H9 (cell line): ENCODE data around the gene CTNNBL1. TPM values are rescaled to one million over a fixed set of nuclear protein-coding genes. Genes with fewer than 3 reads are reported as not detected.

Experiments used
- DNase-seq: peaks from one replicate; pipeline ENCODE4 v3.0.0-alpha.2; 2017
- H2AFZ ChIP-seq: one replicate; pipeline ENCODE4 v1.6.1; 2013; ENCODE audit warnings: mild to moderate bottlenecking, low read length, control low read depth, moderate library complexity
- H2AK5ac ChIP-seq: 2 replicates; pipeline ENCODE4 v1.6.1; 2013; ENCODE audit warnings: low read length, control low read depth, mixed read lengths; ENCODE audit not compliant: insufficient read length
- H2BK120ac ChIP-seq: one replicate; pipeline ENCODE4 v1.6.1; 2013; ENCODE audit warnings: low read depth, mild to moderate bottlenecking, low read length, control low read depth, inconsistent platforms; ENCODE audit not compliant: poor library complexity, severe bottlenecking
- H2BK12ac ChIP-seq: 2 replicates; pipeline ENCODE4 v1.6.1; 2013; ENCODE audit warnings: low read length, control low read depth, mixed read lengths, low read depth; ENCODE audit not compliant: insufficient read length
- H2BK15ac ChIP-seq: 2 replicates; pipeline ENCODE4 v1.6.1; 2013; ENCODE audit warnings: low read depth, low read length, control low read depth
- H2BK20ac ChIP-seq: one replicate; pipeline ENCODE4 v1.6.1; 2013; ENCODE audit warnings: low read depth, mild to moderate bottlenecking, low read length, control low read depth, inconsistent platforms; ENCODE audit not compliant: poor library complexity, severe bottlenecking
- H2BK5ac ChIP-seq: 2 replicates; pipeline ENCODE4 v1.6.1; 2013; ENCODE audit warnings: low read length, control low read depth, mixed read lengths; ENCODE audit not compliant: insufficient read length
- H3K14ac ChIP-seq: 2 replicates; pipeline ENCODE4 v1.6.1; 2013; ENCODE audit warnings: low read length, control low read depth; ENCODE audit not compliant: insufficient read depth
- H3K18ac ChIP-seq: 2 replicates; pipeline ENCODE4 v1.6.1; 2013; ENCODE audit warnings: low read depth, mild to moderate bottlenecking, mixed read lengths, low read length, control low read depth; ENCODE audit not compliant: insufficient read length
- H3K23ac ChIP-seq: 2 replicates; pipeline ENCODE4 v1.6.1; 2013; ENCODE audit warnings: low read length, control low read depth, mixed read lengths, low read depth; ENCODE audit not compliant: insufficient read length
- H3K23me2 ChIP-seq: 2 replicates; pipeline ENCODE4 v1.6.1; 2013; ENCODE audit warnings: low read depth, mild to moderate bottlenecking, mixed read lengths, low read length, control low read depth; ENCODE audit not compliant: insufficient read length, poor library complexity, severe bottlenecking
- H3K27ac ChIP-seq: 2 replicates; pipeline ENCODE4 v1.5.1; 2013; ENCODE audit warnings: low read length, control low read depth, mixed read lengths, low read depth; ENCODE audit not compliant: insufficient read length
- H3K27me3 ChIP-seq: 2 replicates; pipeline ENCODE4 v1.6.1; 2013; ENCODE audit warnings: low read length, control low read depth, inconsistent platforms; ENCODE audit not compliant: insufficient read depth
- H3K4ac ChIP-seq: 2 replicates; pipeline ENCODE4 v1.6.1; 2013; ENCODE audit warnings: low read depth, mild to moderate bottlenecking, control low read depth, inconsistent platforms, low read length, moderate library complexity
- H3K4me1 ChIP-seq: 2 replicates; pipeline ENCODE4 v1.6.1; 2013; ENCODE audit warnings: low read length, control low read depth, inconsistent platforms; ENCODE audit not compliant: insufficient read depth
- H3K4me2 ChIP-seq: 2 replicates; pipeline ENCODE4 v1.6.1; 2013; ENCODE audit warnings: low read length, control low read depth, mixed read lengths; ENCODE audit not compliant: insufficient read length, insufficient read depth
- H3K56ac ChIP-seq: 2 replicates; pipeline ENCODE4 v1.6.1; 2013; ENCODE audit warnings: low read depth, mild to moderate bottlenecking, mixed read lengths, low read length, control low read depth; ENCODE audit not compliant: insufficient read length
- H3K79me1 ChIP-seq: 2 replicates; pipeline ENCODE4 v1.6.1; 2013; ENCODE audit warnings: low read depth, mild to moderate bottlenecking, moderate library complexity, low read length, control low read depth, inconsistent platforms; ENCODE audit not compliant: insufficient read depth, poor library complexity, severe bottlenecking
- H3K79me2 ChIP-seq: 2 replicates; pipeline ENCODE4 v1.6.1; 2013; ENCODE audit warnings: low read length, control low read depth, inconsistent platforms; ENCODE audit not compliant: insufficient read depth
- H3K9ac ChIP-seq: 2 replicates; pipeline ENCODE4 v1.6.1; 2013; ENCODE audit warnings: low read length, control low read depth, mixed read lengths; ENCODE audit not compliant: insufficient read length; ENCODE audit errors: extremely low read depth
- H3K9me3 ChIP-seq: one replicate; pipeline ENCODE4 v1.6.1; 2013; ENCODE audit warnings: low read depth, low read length, inconsistent platforms; ENCODE audit not compliant: control insufficient read depth
- H3T11ph ChIP-seq: one replicate; pipeline ENCODE4 v1.6.1; 2013; ENCODE audit warnings: mild to moderate bottlenecking, low read length, control low read depth, inconsistent platforms
- H4K20me1 ChIP-seq: one replicate; pipeline ENCODE4 v1.6.1; 2013; ENCODE audit not compliant: control insufficient read depth, insufficient read length, insufficient read depth
- H4K5ac ChIP-seq: 2 replicates; pipeline ENCODE4 v1.6.1; 2013; ENCODE audit warnings: low read depth, mild to moderate bottlenecking, mixed read lengths, low read length, control low read depth; ENCODE audit not compliant: insufficient read length
- H4K8ac ChIP-seq: replicated peaks from 2 replicates; pipeline ENCODE4 v1.6.1; 2013; ENCODE audit warnings: low read length, control low read depth, mixed read lengths, low read depth; ENCODE audit not compliant: insufficient read length
- H4K91ac ChIP-seq: 2 replicates; pipeline ENCODE4 v1.6.1; 2013; ENCODE audit warnings: low read depth, mild to moderate bottlenecking, moderate library complexity, mixed read lengths, low read length, control low read depth; ENCODE audit not compliant: insufficient read length
- H3K27ac Mint-ChIP-seq, 3 experiments: 2 replicates in 2 of 3; 3 replicates in 1 of 3; pipeline ENCODE4 v1.8.0; 2020 to 2021; ENCODE audit warnings: mixed read lengths in 3 of 3, mild to moderate bottlenecking in 1 of 3, moderate library complexity in 1 of 3
- H3K27me3 Mint-ChIP-seq: 2 replicates; pipeline ENCODE4 v1.8.0; 2021; ENCODE audit warnings: low read depth, mild to moderate bottlenecking, moderate library complexity, mixed read lengths
- H3K36me3 Mint-ChIP-seq, 3 experiments: 2 replicates in 2 of 3; 3 replicates in 1 of 3; pipeline ENCODE4 v1.8.0; 2020 to 2021; ENCODE audit warnings: low read depth in 3 of 3, mixed read lengths in 3 of 3; ENCODE audit not compliant: insufficient read depth in 1 of 3
- H3K4me1 Mint-ChIP-seq, 2 experiments: 2 replicates each; pipeline ENCODE4 v1.8.0; 2020; ENCODE audit warnings: mixed read lengths in 2 of 2
- H3K4me3 Mint-ChIP-seq, 2 experiments: 2 replicates in 1 of 2; 3 replicates in 1 of 2; pipeline ENCODE4 v1.8.0; 2020 to 2021; ENCODE audit warnings: mild to moderate bottlenecking in 2 of 2, mixed read lengths in 2 of 2, moderate library complexity in 1 of 2
- H3K9me3 Mint-ChIP-seq, 2 experiments: 2 replicates in 1 of 2; 3 replicates in 1 of 2; pipeline ENCODE4 v1.8.0; 2020; ENCODE audit warnings: mild to moderate bottlenecking in 2 of 2, mixed read lengths in 2 of 2, moderate library complexity in 1 of 2
- WGBS: extraction: QIAGEN DNeasy Blood & Tissue Kit; methylation state at CpG from one replicate; pipeline ENCODE4 v1.1.7; 2013; ENCODE audit warnings: missing lambda C conversion rate, low lambda C conversion rate, mixed read lengths; ENCODE audit not compliant: insufficient read length; ENCODE audit errors: extremely low coverage; 5-methylcytosine and 5-hydroxymethylcytosine counted together
- total RNA-seq: library from RNA; stranded (reverse); gene quantifications from 2 replicates; pipeline ENCODE4 v1.2.1, GENCODE V29; 2021
- TF ChIP-seq, protein P1 (sequence below): fragments of 200-600 bp; sonication (generic); conservative IDR thresholded peaks from 3 replicates; pipeline ENCODE4 v1.8.0; 2021; ENCODE audit warnings: antibody characterized with exemption, mild to moderate bottlenecking

CTNNBL1 gene
- total RNA-seq, 1 experiment from 2014 or later: 67.2 TPM

- no peak overlapping the region for H3T11ph ChIP-seq
- H4K91ac ChIP-seq: no peak overlapping the region
- no peaks in the 10 kb centered on the region for H4K20me1 ChIP-seq
- DNase-seq: no peak
- no peaks in the 10 kb centered on the region for H3K79me2 ChIP-seq
- Mint-ChIP-seq H3K36me3 (peaks cover 0 to 2% (median 0%) of the 10 kb centered on the region in 3 experiments; a peak in 2 of 7 replicates), H3K4me1 (0 out of 4 replicates have a peak, but pooled peaks cover 0 to 2% of the 10 kb centered on the region in 2 experiments), H3K27ac (no peak overlapping the region; a peak in 1 of 7 replicates), H3K27me3 (no peaks in the 10 kb centered on the region), H3K9me3 (no peaks in the 10 kb centered on the region), H3K4me3 (no peak overlapping the region)
- TF ChIP-seq, protein P1, sequence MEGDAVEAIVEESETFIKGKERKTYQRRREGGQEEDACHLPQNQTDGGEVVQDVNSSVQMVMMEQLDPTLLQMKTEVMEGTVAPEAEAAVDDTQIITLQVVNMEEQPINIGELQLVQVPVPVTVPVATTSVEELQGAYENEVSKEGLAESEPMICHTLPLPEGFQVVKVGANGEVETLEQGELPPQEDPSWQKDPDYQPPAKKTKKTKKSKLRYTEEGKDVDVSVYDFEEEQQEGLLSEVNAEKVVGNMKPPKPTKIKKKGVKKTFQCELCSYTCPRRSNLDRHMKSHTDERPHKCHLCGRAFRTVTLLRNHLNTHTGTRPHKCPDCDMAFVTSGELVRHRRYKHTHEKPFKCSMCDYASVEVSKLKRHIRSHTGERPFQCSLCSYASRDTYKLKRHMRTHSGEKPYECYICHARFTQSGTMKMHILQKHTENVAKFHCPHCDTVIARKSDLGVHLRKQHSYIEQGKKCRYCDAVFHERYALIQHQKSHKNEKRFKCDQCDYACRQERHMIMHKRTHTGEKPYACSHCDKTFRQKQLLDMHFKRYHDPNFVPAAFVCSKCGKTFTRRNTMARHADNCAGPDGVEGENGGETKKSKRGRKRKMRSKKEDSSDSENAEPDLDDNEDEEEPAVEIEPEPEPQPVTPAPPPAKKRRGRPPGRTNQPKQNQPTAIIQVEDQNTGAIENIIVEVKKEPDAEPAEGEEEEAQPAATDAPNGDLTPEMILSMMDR: no peak
- no peaks in the 10 kb centered on the region for H3K27me3 ChIP-seq
- no peak overlapping the region for H2AK5ac ChIP-seq
- H4K8ac ChIP-seq: no peak overlapping the region
- H3K27ac ChIP-seq: no peak overlapping the region
- no peak overlapping the region for H2BK15ac ChIP-seq
- H3K4me2 ChIP-seq: no peak overlapping the region
- H3K14ac ChIP-seq: no peak overlapping the region
- H2AFZ ChIP-seq: no peak overlapping the region
- no peak overlapping the region for H3K18ac ChIP-seq
- H4K5ac ChIP-seq: no peak overlapping the region
- no peak overlapping the region for H3K9ac ChIP-seq
- no peaks in the 10 kb centered on the region for H3K79me1 ChIP-seq
- no peak overlapping the region for H3K23ac ChIP-seq
- no peaks in the 10 kb centered on the region for H3K4me1 ChIP-seq
- H2BK12ac ChIP-seq: no peak overlapping the region
- no peak overlapping the region for H3K56ac ChIP-seq
- no peak overlapping the region for H3K4ac ChIP-seq
- no peak overlapping the region for H2BK120ac ChIP-seq
- H2BK5ac ChIP-seq: no peak overlapping the region
- H2BK20ac ChIP-seq: no peak overlapping the region
- H3K9me3 ChIP-seq: no peaks in the 10 kb centered on the region
- no peaks in the 10 kb centered on the region for H3K23me2 ChIP-seq
- no CpG with 5 or more reads among the region's 5 CpGs for WGBS
These were observed 80.3 kb downstream of the CTNNBL1 start for GRCh38 chr20:37774156-37774555.
